ENCODE measurements around the gene TMEM88. TPM values are rescaled to one million over a fixed set of nuclear protein-coding genes. Genes with fewer than 3 reads are reported as not detected.

The TMEM88 gene
- total RNA-seq, 1 donor from 2014 or later: not detected

- peak overlapping the region; percentile 79 for H3K4me3 ChIP-seq (ENCODE audit: low read depth, low read length)
- H3K27me3 ChIP-seq (ENCODE audit: control insufficient read depth, insufficient read depth, low read length): no peaks in the 10 kb centered on the region
- peaks cover 5% of the 10 kb centered on the region for H3K36me3 ChIP-seq (ENCODE audit: control insufficient read depth, insufficient read depth, low read length)
- FAIRE-seq (no peak), DNase-seq (ENCODE audit: low read depth) (peak; percentile 25)
- TF ChIP-seq CTCF (IDR thresholded peaks at IDR 0.05; ENCODE audit: insufficient read depth, low read length, severe bottlenecking): no peak
Observed at GRCh38 chr17:7837408-7838088, 17.3 kb upstream of the TMEM88 start.

- H3K4me3 ChIP-seq (ENCODE audit: low read depth, low read length): peak overlapping the region; percentile 23
- peak; percentile 1 for TF ChIP-seq CTCF (IDR thresholded peaks at IDR 0.05; ENCODE audit: insufficient read depth, low read length, severe bottlenecking)
- peaks cover 5% of the 10 kb centered on the region for H3K36me3 ChIP-seq (ENCODE audit: control insufficient read depth, insufficient read depth, low read length)
- DNase-seq (ENCODE audit: low read depth) (no peak), FAIRE-seq (no peak)
- no peaks in the 10 kb centered on the region for H3K27me3 ChIP-seq (ENCODE audit: control insufficient read depth, insufficient read depth, low read length)
Observed at GRCh38 chr17:7838090-7839075, 16.5 kb upstream of the TMEM88 start.

- H3K27me3 ChIP-seq (ENCODE audit: control insufficient read depth, insufficient read depth, low read length): no peaks in the 10 kb centered on the region
- peak overlapping the region; percentile 23 for H3K4me3 ChIP-seq (ENCODE audit: low read depth, low read length)
- H3K36me3 ChIP-seq (ENCODE audit: control insufficient read depth, insufficient read depth, low read length): peaks cover 5% of the 10 kb centered on the region
- no peak for TF ChIP-seq CTCF (IDR thresholded peaks at IDR 0.05; ENCODE audit: insufficient read depth, low read length, severe bottlenecking)
- DNase-seq (ENCODE audit: low read depth): peak; percentile 74
- peak; percentile 50 for FAIRE-seq
Observed at GRCh38 chr17:7839190-7839875, 15.5 kb upstream of the TMEM88 start.

GRCh38 chr17:7839876-7840261, 15.0 kb upstream of the TMEM88 start:
- FAIRE-seq (no peak), DNase-seq (ENCODE audit: low read depth) (no peak)
- H3K4me3 ChIP-seq (ENCODE audit: low read depth, low read length): no peak overlapping the region
- peaks cover 6% of the 10 kb centered on the region for H3K36me3 ChIP-seq (ENCODE audit: control insufficient read depth, insufficient read depth, low read length)
- H3K27me3 ChIP-seq (ENCODE audit: control insufficient read depth, insufficient read depth, low read length): no peaks in the 10 kb centered on the region
- TF ChIP-seq CTCF (IDR thresholded peaks at IDR 0.05; ENCODE audit: insufficient read depth, low read length, severe bottlenecking): no peak

- no peak for DNase-seq (ENCODE audit: low read depth)
- no peak for FAIRE-seq
- Histone ChIP-seq H3K36me3 (ENCODE audit: control insufficient read depth, insufficient read depth, low read length) (peaks cover 11% of the 10 kb centered on the region), H3K4me3 (ENCODE audit: low read depth, low read length) (no peak overlapping the region), H3K27me3 (ENCODE audit: control insufficient read depth, insufficient read depth, low read length) (no peaks in the 10 kb centered on the region)
- no peak for TF ChIP-seq CTCF (IDR thresholded peaks at IDR 0.05; ENCODE audit: insufficient read depth, low read length, severe bottlenecking)
Observed at GRCh38 chr17:7840441-7840840, 14.4 kb upstream of the TMEM88 start.

All from bronchial epithelial cell (primary cell).